Measurements from ENCODE around the gene C20orf204. TPM values are rescaled to one million over a fixed set of nuclear protein-coding genes. Genes with fewer than 3 reads are reported as not detected.

Gene C20orf204
- total and polyA plus RNA-seq, 3 donors from 2014 or later = 2.9 to 8.3 (median 4.5) TPM

GRCh38 chr20:64024141-64024990 is 11.6 kb upstream of the C20orf204 start:
- no peaks in the 10 kb centered on the region for H3K9me3 ChIP-seq
- intact Hi-C loops (cut with DNase I; ENCODE audit: low total_unique reads) = no loop called here
- no peaks in the 10 kb centered on the region for H3K4me1 ChIP-seq
- no peak for DNase-seq
- TF ChIP-seq POLR2A (IDR thresholded peaks at IDR 0.05) (no peak), CTCF (IDR thresholded peaks at IDR 0.05) (no peak)
- H3K27me3 ChIP-seq = no peaks in the 10 kb centered on the region
- H3K36me3 ChIP-seq (ENCODE audit: low read depth, missing control alignments) = peaks cover 4% of the 10 kb centered on the region
- 89 to 95% methylated on average over 15 to 17 of the region's 17 CpGs for WGBS, 2 donors
- no peak overlapping the region for H3K4me3 ChIP-seq
- no peak overlapping the region for H3K27ac ChIP-seq

DNA sequence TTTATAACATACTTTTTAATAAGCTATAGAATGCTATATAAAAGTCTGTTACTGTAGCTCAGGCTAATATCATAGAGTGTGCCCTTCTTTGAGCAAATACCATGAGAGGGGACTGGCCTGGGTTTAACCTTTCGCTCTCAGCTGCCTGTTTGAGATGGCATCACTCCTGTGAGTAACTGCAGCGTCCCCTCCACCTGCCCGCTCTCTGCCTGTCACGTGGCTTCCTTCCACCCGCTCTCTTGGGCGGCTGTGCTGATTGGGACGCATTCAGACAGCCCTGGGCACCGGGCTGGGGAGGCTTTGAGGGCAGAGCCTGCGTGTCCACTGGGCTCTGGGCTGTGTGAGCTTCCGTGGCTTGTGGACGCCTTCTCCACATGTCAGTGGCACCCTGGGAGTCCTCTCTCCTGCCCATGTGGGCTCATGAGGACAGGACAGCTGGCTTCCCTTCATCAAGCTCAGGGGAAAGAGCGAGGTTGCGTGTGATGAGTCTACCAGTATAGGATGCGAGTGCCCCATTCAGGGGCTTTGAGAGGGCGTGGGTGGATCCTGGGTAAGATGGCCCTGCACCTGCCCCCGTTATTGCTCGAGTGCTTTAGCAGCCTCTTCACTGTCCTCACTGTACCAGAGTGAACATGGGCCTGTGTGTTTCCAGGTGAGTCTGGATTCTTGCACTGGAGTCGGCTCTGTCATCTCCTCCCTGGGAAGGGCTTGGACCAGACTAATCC is 10.7 kb upstream of the C20orf204 start:
- no peaks in the 10 kb centered on the region for H3K9me3 ChIP-seq
- intact Hi-C loops (cut with DNase I; ENCODE audit: low total_unique reads) = no loop called here
- TF ChIP-seq POLR2A (IDR thresholded peaks at IDR 0.05) = no peak
- no peak for TF ChIP-seq CTCF (IDR thresholded peaks at IDR 0.05)
- no peaks in the 10 kb centered on the region for H3K27me3 ChIP-seq
- no peak overlapping the region for H3K27ac ChIP-seq
- no peak overlapping the region for H3K4me3 ChIP-seq
- peaks cover 4% of the 10 kb centered on the region for H3K36me3 ChIP-seq (ENCODE audit: low read depth, missing control alignments)
- WGBS, 2 donors = 92 to 97% methylated on average over 15 to 18 of the region's 18 CpGs
- no peak for DNase-seq
- H3K4me1 ChIP-seq = no peaks in the 10 kb centered on the region

DNA sequence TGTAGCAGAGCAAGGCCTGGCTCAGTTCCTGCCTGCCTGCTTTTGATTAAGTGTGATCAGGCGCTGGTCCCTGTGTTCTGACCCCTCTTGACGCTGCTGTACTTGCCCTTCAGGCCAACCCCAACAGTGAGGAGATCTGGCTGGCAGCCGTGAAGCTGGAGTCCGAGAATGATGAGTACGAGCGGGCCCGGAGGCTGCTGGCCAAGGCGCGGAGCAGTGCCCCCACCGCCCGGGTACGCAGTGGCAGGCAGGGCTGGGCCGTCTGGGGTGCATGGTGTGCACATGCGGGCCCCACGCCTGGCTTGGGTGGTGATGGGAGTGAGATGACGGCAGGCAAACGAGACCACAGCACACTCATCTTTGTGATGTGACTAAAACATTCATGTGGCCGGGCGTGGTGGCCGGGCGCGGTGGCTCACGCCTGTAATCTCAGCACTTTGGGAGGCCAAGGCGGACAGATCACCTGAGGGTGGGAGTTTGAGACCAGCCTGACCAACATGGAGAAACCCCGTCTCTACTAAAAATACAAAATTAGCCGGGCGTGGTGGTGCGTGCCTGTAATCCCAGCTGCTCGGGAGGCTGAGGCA is 10.1 kb upstream of the C20orf204 start:
- no peak overlapping the region for H3K27ac ChIP-seq
- no peak for TF ChIP-seq CTCF (IDR thresholded peaks at IDR 0.05)
- no peak for TF ChIP-seq POLR2A (IDR thresholded peaks at IDR 0.05)
- H3K4me3 ChIP-seq = no peak overlapping the region
- H3K36me3 ChIP-seq (ENCODE audit: low read depth, missing control alignments) = peaks cover 4% of the 10 kb centered on the region
- no peaks in the 10 kb centered on the region for H3K4me1 ChIP-seq
- no peak for DNase-seq
- WGBS, 2 donors = 93 to 94% methylated on average over 18 to 29 of the region's 29 CpGs
- intact Hi-C loops (cut with DNase I; ENCODE audit: low total_unique reads) = no loop called here
- H3K9me3 ChIP-seq = no peaks in the 10 kb centered on the region
- no peaks in the 10 kb centered on the region for H3K27me3 ChIP-seq

DNA sequence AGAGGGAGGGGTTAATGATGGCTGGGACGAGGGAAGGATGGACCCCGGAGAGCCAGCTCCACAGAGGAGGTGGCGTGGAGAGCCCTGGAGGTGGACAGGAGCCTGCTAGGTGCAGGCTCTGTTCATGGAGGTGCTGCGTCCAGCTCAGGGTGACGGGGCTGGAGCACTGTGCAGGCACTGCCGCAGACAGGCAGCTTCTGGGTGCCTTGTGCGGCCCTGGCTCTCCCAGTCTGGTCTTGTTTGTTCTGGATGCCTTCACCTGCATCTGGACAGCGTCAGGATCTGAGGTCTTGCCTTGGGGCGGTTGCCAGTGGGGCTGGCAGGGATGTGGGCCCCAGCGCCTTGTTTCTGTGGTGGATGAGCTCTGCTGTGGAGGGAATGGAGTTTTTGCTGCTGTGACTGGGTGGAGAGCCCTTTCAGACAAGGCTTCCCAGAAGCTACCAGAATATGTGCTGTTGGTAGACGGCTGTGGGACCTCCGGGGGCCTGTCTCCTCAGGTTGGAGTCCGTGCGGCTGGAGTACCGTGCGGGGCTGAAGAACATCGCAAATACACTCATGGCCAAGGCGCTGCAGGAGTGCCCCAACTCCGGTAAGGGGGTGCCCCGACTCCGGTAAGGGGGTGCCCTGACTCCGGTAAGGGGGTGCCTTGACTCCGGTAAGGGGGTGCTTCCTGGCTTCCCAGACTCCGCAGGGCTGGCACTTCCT is 7.8 kb upstream of the C20orf204 start:
- Histone ChIP-seq H3K9me3 (no peaks in the 10 kb centered on the region), H3K4me3 (no peak overlapping the region), H3K4me1 (no peaks in the 10 kb centered on the region), H3K27ac (no peak overlapping the region), H3K36me3 (ENCODE audit: low read depth, missing control alignments) (peaks cover 4% of the 10 kb centered on the region), H3K27me3 (no peaks in the 10 kb centered on the region)
- no peak for TF ChIP-seq POLR2A (IDR thresholded peaks at IDR 0.05)
- no peak for TF ChIP-seq CTCF (IDR thresholded peaks at IDR 0.05)
- intact Hi-C loops (cut with DNase I; ENCODE audit: low total_unique reads) = no loop called here
- 88 to 91% methylated on average over 22 to 24 of the region's 24 CpGs for WGBS, 2 donors
- DNase-seq = no peak

All from testis (tissue), 3 donors.